Activated CD4-positive, CD25-positive, alpha-beta regulatory T cell treated with anti-CD3 and anti-CD28 coated beads, Interleukin-2, amount 50 U/mL, for 16 hours (primary cell): ENCODE data around the gene SLC11A1.

Source experiments
- DNase-seq: peaks from one replicate; pipeline ENCODE4 v3.0.0-alpha.2; 2020; ENCODE audit warnings: low read depth, low spot score

Gene SLC11A1

GRCh38 chr2:218405086-218405745 is 23.1 kb downstream of the SLC11A1 start:
- no peak for DNase-seq

DNA sequence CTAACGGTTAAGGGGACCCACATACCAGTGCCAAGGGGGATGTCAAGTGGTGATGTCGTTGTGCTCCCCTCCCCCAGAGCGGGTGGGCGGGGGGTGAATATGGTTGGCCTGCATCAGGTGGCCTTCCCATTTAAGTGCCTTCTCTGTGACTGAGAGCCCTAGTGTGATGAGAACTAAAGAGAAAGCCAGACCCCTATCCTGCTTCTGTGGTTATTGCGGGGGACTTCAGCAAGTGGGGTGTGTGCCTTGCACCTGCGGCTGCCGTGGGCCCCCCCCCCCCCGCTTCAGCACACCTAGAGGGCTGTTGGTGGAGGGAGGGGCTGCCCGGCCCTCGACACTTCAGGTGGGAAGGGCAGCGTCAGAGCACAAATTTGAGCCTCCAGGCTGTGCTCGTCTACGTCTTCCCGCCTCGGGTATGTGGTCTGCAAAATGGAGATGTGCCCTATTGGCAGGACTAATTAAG is 23.7 kb downstream of the SLC11A1 start:
- no peak for DNase-seq

DNA sequence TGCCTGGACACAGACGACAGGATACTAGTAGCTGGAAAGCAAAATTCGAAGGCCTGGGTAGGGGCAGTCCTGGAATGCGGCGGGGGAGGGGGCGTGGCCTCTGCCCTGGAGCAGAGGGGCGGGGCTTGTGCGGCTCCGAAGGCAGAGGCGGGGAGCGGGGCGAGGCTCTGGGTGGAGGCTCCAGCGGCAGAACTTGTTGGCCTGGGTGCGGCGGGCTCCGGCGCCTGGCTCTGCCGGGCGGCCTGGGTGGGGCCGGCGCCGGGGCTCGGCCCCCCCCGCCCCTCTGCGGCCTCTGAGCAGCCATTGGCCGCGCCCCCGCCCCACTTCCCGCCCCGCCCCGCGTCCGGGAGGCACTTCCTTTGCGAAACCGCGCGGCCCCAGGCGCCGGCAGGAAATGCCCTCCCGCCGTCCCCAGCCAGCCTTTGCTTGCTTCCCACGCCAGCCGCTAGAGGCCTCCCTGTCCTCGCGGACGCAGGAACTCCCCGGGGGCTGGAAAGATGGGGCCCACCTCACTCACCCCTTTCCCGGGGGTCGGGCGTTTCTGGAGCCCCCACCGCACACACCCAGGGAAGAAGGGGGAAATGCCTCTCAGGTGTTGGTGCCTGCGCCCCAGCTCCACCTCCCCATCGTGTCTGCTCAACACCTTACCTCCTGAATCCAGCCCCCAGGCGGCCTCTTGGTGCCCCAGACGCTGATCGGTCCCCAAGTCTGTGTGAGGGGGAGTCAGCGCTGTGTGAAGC is 24.3 kb downstream of the SLC11A1 start:
- DNase-seq = peak; percentile 79

- no peak for DNase-seq
Measured at GRCh38 chr2:218406949-218407618, 25.0 kb downstream of the SLC11A1 start.

GRCh38 chr2:218407717-218408116 is 25.6 kb downstream of the SLC11A1 start:
- no peak for DNase-seq

GRCh38 chr2:218418321-218418716 is 36.2 kb downstream of the SLC11A1 start:
- DNase-seq = no peak

DNA sequence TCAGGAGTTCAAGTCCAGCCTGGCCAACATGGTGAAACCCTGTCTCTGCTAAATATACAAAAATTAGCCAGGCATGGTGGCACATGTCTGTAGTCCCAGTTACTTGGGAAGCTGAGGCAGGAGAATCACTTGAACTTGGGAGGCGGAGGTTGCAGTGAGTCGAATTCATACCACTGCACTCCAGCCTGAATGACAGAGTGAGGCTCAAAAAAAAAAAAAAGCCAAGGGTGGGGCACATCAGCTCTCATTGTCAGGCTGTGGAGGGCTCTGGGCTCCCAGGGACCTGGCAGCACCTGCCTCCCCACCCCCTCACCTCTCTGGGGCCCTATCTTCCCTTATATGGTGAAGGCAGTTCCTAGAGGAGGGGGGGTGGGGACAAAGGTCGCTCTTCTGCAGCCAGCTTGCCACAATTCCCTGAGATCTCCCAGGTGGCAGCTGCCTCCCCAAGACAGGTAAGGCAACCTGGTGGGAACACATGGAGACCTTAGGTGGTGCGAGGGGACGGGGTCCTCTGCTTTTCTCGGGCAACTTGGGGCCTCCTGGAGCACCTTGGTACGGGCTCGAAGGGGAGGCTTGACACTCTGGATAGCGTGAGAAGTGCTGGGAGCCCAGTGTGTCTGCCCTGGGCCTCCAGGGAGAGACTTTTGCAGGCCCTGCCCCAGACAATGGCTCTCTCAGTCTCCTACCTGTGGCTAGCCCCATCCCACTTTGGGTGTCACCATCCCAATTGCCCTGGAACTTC is 36.8 kb downstream of the SLC11A1 start, which contains the start of gene VIL1:
TSS of gene VIL1 (plus strand) at position 407 of the 742 bp plus-strand sequence. CDS start 4,656 bp downstream, outside the sequence.
- no peak for DNase-seq

DNA sequence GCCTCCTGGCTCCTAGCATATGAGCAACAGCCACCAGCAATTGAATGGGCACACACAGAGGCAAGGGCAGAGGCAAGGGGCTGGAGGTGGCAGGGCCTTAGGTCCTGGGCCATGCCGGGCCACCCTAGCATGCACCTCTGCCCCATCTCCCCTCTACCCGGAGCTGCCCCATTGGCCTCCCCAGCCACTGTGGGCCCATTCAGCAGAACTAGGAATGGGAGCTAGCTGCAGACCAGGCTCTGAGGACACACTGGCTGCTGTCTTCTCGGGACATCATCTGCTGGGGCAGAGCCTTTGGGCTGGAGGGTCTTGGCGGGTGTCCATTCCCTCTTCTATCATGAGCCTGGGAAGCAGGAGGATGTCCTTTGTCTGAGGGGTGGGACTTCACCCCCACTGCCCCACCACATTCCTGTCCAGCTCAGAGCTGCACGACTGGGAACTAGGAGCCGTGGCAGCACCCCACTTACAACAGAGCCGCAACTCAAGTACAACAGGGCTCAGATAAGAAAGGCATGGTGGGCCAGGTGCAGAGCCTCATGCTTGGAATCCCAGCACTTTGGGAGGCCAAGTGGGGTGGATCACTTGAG is 37.6 kb downstream of the SLC11A1 start:
- no peak for DNase-seq

GRCh38 chr2:218421027-218421426 is 39.0 kb downstream of the SLC11A1 start:
- no peak for DNase-seq

DNA sequence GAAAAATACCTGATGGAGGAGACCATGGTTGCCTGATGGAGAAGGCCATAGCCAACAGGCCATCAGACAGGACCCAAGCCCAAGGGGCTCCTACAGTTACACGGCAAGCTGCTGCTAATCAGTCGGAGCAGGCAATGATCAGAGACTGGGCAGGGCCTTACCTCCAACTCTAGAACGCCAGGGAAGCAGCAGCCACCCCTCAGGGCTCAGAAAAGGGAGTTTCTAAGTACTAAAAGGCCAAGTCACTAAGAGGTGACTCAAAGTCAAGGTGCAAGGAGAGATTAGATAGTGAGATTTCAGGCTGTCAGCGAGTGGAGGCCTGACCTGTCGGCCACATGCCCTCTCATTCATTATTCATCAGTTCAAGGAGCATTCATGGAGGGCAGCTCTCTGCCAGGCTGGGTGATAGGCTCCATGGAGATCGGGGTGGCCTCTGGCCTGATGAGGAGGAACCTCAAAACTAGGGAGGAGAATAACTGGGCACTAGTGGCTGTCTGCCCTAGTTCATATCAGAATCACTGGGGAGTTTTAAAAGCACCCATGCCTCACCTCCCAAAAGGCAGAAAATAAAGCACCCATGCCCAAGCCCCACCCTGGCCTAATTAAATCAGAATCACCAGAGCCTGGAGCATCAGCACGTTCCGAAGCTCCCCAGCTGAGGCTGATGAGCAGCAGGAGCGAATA is 40.5 kb downstream of the SLC11A1 start:
- no peak for DNase-seq

GRCh38 chr2:218423584-218423983 is 41.5 kb downstream of the SLC11A1 start:
- no peak for DNase-seq

GRCh38 chr2:218425531-218425930 is 43.5 kb downstream of the SLC11A1 start:
- no peak for DNase-seq

- no peak for DNase-seq
Measured at GRCh38 chr2:218427741-218428140, 45.7 kb downstream of the SLC11A1 start.

- no peak for DNase-seq
Measured at GRCh38 chr2:218428846-218429558, 46.9 kb downstream of the SLC11A1 start.

- no peak for DNase-seq
Measured at GRCh38 chr2:218429911-218430692, 48.0 kb downstream of the SLC11A1 start.

DNA sequence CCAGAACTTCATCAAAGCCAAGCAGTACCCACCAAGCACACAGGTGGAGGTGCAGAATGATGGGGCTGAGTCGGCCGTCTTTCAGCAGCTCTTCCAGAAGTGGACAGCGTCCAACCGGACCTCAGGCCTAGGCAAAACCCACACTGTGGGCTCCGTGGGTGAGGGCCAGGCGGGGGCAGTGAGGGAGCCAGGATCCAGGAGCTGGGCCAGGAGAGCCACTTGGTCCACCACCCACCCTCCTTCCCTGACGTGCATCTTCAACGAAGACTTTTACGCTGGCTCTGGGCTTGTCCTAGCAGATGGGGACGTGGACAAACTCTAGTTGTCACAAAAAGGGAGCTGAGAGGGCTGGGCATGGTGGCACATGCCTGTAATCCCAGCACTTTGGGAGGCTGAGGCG is 48.6 kb downstream of the SLC11A1 start:
- DNase-seq = no peak

DNA sequence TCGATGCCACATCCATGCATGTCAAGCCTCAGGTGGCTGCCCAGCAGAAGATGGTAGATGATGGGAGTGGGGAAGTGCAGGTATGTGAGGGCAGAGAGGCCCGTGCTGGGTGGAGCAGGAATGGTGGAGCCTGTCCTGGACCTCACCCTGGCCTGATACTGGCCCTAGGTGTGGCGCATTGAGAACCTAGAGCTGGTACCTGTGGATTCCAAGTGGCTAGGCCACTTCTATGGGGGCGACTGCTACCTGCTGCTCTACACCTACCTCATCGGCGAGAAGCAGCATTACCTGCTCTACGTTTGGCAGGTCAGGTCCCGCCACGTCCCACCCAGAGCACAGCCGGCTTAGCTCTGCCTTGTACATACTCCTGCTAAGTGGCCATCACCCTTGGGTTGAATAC is 49.8 kb downstream of the SLC11A1 start:
- no peak for DNase-seq

GRCh38 chr2:218432676-218433365 is 50.7 kb downstream of the SLC11A1 start:
- DNase-seq = no peak

- DNase-seq = no peak
Measured at GRCh38 chr2:218434456-218434855, 52.4 kb downstream of the SLC11A1 start.
